Panc1 (cell line): ENCODE data around the gene CALCA. TPM values are rescaled to one million over a fixed set of nuclear protein-coding genes. Genes with fewer than 3 reads are reported as not detected.

Source experiments
- ATAC-seq: fragments of 200-7000 bp; cut with Tn5 transposase; 2 replicates; pipeline ENCODE4 v1.9.1; 2020; ENCODE audit warnings: mild to moderate bottlenecking, moderate library complexity
- BruUV-seq: library from RNA; stranded (reverse); fragments of 400-500 nt; replicated peaks from 2 replicates; lab custom pipeline; 2021; lab: Mats Ljungman, UMichigan
- CTCF ChIA-PET: fragments of 300-600 bp; sonication (Branson Sonifier 250); formaldehyde crosslinking; loops from one replicate; lab custom pipeline; 2022; ENCODE audit warnings: antibody characterized with exemption; lab: Charles Lee
- POLR2A ChIA-PET: fragments of 300-600 bp; sonication (Branson Sonifier 250); formaldehyde crosslinking; loops from one replicate; lab custom pipeline; 2022; ENCODE audit warnings: antibody characterized with exemption; lab: Charles Lee
- DNase-seq: peaks from one replicate; pipeline ENCODE4 v3.0.0-alpha.2; 2010; ENCODE audit warnings: low read depth, low spot score
- H3K27ac ChIP-seq: 2 replicates; pipeline ENCODE4 v1.5.1; 2011; ENCODE audit warnings: mild to moderate bottlenecking, low read length, inconsistent platforms
- H3K27me3 ChIP-seq: fragments of 200-500 bp; sonication (Bioruptor generic); 2 replicates; pipeline ENCODE4 v1.6.0; 2014; ENCODE audit warnings: low read length, inconsistent platforms; ENCODE audit not compliant: control insufficient read depth, insufficient read depth
- H3K36me3 ChIP-seq: fragments of 200-500 bp; sonication (Bioruptor generic); 2 replicates; pipeline ENCODE4 v1.5.1; 2014; ENCODE audit warnings: inconsistent platforms, mild to moderate bottlenecking, low read length, moderate library complexity; ENCODE audit not compliant: control insufficient read depth, insufficient read depth
- H3K4me1 ChIP-seq: 2 replicates; pipeline ENCODE4 v1.5.1; 2011; ENCODE audit warnings: inconsistent platforms, mild to moderate bottlenecking, low read length, moderate library complexity; ENCODE audit not compliant: control insufficient read depth, insufficient read depth
- H3K4me3 ChIP-seq, 2 experiments: 2 replicates each; pipeline ENCODE4 v1.5.1; 2011 to 2012; ENCODE audit warnings: low read depth in 2 of 2, low read length in 2 of 2, mild to moderate bottlenecking in 2 of 2, inconsistent platforms in 1 of 2, moderate library complexity in 1 of 2
- H3K9me3 ChIP-seq: fragments of 200-500 bp; sonication (Bioruptor generic); 2 replicates; pipeline ENCODE4 v1.5.1; 2014; ENCODE audit warnings: low read depth, mild to moderate bottlenecking, inconsistent platforms, low read length, moderate library complexity; ENCODE audit not compliant: control insufficient read depth, insufficient read depth
- POLR2AphosphoS5 ChIP-seq: IDR thresholded peaks from 2 replicates; pipeline ENCODE4 v1.6.1; 2012; ENCODE audit warnings: mild to moderate bottlenecking, low read depth, low read length, moderate library complexity
- SIN3A ChIP-seq: IDR thresholded peaks from 2 replicates; pipeline ENCODE4 v1.6.1; 2012; ENCODE audit warnings: low read depth, mild to moderate bottlenecking, low read length, moderate library complexity, borderline replicate concordance; ENCODE audit not compliant: insufficient read depth
- TCF7L2 ChIP-seq: IDR thresholded peaks from 2 replicates; pipeline ENCODE4 v1.6.1; 2011; ENCODE audit warnings: mild to moderate bottlenecking, low read depth, low read length, inconsistent platforms
- in situ Hi-C: cut with HindIII; loops from 2 replicates; pipeline ENCODE4 v1.10.0; 2016; ENCODE audit warnings: low sequenced_read_pairs, low pct_unique_long_range_greater_than_20kb
- intact Hi-C: fragments of 100-400 bp; cut with micrococcal nuclease; formaldehyde crosslinking; loops from one replicate; pipeline ENCODE4 v1.10.0; 2022; ENCODE audit not compliant: unreplicated experiment
- total RNA-seq: library from RNA; stranded (reverse); gene quantifications from one replicate; pipeline ENCODE4 v1.2.1, GENCODE V29; 2021; ENCODE audit not compliant: unreplicated experiment
- TF ChIP-seq, protein P1 (sequence below): fragments of 450-650 bp; IDR thresholded peaks from 2 replicates; pipeline ENCODE4 v1.5.1; 2017; ENCODE audit warnings: mild to moderate bottlenecking
- TF ChIP-seq, protein P2 (sequence below), 2 experiments: IDR thresholded peaks; 2 replicates each; pipeline ENCODE4 v1.6.1; 2011 to 2012; ENCODE audit warnings: low read depth in 2 of 2, control low read depth in 1 of 2, low read length in 1 of 2, mild to moderate bottlenecking in 1 of 2, moderate library complexity in 1 of 2; ENCODE audit not compliant: insufficient read depth in 1 of 2

The CALCA gene
- total RNA-seq, 1 experiment from 2014 or later: not detected

DNA sequence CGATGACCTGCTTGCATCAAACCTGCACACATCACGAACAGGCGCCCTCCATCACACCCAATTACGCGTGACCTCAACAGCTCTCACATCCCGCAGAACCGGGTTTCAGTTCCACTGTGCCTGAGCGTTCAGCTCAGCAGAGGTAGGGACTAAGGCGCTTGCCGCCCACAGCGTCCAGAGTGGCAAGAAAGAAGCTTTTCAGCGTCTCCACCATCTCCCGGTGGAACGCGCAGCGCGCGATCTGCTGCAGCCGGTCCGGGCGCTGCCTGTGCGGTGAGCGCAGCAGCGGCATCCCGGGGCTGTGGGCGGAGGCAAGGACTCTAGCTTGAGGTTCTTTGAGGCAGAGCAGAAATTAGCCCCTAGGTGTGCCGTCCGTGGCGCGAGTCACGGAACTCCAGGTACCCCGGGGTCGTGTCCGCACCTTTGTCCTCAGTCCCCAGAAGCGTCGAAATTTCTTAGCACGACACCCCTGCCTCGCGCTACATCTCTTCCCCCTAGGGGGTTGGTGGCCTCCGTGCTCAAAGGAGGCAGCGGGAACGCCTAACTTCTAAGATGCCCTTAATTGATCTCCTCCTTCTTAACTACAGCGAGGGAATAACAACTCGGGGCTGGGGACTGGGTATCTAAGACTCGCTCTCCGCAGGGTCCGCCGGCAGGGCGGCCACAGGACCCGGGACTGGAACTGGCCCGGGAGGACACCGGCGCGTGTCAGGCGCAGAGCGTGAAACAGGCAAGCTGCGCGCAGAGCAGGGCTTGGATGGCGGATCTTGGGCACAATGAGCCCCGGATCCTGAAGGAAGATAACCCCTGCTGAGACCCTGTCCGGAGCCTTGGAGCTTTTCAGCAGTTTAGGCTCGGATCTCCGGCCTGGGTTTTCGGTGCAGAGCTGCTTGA lies 1.7 kb upstream of the CALCA start:
- TF ChIP-seq, protein P1, sequence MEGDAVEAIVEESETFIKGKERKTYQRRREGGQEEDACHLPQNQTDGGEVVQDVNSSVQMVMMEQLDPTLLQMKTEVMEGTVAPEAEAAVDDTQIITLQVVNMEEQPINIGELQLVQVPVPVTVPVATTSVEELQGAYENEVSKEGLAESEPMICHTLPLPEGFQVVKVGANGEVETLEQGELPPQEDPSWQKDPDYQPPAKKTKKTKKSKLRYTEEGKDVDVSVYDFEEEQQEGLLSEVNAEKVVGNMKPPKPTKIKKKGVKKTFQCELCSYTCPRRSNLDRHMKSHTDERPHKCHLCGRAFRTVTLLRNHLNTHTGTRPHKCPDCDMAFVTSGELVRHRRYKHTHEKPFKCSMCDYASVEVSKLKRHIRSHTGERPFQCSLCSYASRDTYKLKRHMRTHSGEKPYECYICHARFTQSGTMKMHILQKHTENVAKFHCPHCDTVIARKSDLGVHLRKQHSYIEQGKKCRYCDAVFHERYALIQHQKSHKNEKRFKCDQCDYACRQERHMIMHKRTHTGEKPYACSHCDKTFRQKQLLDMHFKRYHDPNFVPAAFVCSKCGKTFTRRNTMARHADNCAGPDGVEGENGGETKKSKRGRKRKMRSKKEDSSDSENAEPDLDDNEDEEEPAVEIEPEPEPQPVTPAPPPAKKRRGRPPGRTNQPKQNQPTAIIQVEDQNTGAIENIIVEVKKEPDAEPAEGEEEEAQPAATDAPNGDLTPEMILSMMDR: no peak
- no peak for TF ChIP-seq POLR2AphosphoS5
- TF ChIP-seq, protein P2, sequence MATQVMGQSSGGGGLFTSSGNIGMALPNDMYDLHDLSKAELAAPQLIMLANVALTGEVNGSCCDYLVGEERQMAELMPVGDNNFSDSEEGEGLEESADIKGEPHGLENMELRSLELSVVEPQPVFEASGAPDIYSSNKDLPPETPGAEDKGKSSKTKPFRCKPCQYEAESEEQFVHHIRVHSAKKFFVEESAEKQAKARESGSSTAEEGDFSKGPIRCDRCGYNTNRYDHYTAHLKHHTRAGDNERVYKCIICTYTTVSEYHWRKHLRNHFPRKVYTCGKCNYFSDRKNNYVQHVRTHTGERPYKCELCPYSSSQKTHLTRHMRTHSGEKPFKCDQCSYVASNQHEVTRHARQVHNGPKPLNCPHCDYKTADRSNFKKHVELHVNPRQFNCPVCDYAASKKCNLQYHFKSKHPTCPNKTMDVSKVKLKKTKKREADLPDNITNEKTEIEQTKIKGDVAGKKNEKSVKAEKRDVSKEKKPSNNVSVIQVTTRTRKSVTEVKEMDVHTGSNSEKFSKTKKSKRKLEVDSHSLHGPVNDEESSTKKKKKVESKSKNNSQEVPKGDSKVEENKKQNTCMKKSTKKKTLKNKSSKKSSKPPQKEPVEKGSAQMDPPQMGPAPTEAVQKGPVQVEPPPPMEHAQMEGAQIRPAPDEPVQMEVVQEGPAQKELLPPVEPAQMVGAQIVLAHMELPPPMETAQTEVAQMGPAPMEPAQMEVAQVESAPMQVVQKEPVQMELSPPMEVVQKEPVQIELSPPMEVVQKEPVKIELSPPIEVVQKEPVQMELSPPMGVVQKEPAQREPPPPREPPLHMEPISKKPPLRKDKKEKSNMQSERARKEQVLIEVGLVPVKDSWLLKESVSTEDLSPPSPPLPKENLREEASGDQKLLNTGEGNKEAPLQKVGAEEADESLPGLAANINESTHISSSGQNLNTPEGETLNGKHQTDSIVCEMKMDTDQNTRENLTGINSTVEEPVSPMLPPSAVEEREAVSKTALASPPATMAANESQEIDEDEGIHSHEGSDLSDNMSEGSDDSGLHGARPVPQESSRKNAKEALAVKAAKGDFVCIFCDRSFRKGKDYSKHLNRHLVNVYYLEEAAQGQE (IDR thresholded peaks at IDR 0.05; ENCODE audit: insufficient read depth in 1 of 2, low read depth in 2 of 2, low read length in 1 of 2): no peak
- no peak for TF ChIP-seq TCF7L2
- no peak for TF ChIP-seq SIN3A
- Histone ChIP-seq H3K9me3 (no peaks in the 10 kb centered on the region), H3K4me1 (peaks cover 8% of the 10 kb centered on the region; the same call in 1 of the 2 replicates), H3K4me3 (peak overlapping the region in 1 of 2 experiments; percentile 24; a peak in 1 of 4 replicates), H3K27me3 (peaks cover 34% of the 10 kb centered on the region), H3K27ac (no peak overlapping the region), H3K36me3 (no peaks in the 10 kb centered on the region)
- intact Hi-C loops: loop anchor here (2.0 to 5.0 kb wide), 3 partner anchors 33 to 98 kb away; partner anchors contain the start of gene CALCB
- ATAC-seq (peak; percentile 44), DNase-seq (no peak)
- ChIA-PET CTCF (interaction anchor here (1.0 to 1.4 kb wide), 3 partner anchors 32 to 101 kb away, joined by 4 to 8 read pairs (median 7); no protein-coding TSS in a partner anchor), POLR2A (interaction anchor here (0.9 kb wide), 1 partner anchor 104 kb away, joined by 3 read pairs; no protein-coding TSS in a partner anchor)
- in situ Hi-C loops: no loop called here
- BruUV-seq: no TSS peak

- in situ Hi-C loops (no loop called here), intact Hi-C loops (loop anchor here (5.0 kb wide), 1 partner anchor 99 kb away; the partner anchor contains the start of gene CALCB)
- no peak overlapping the region for H3K4me3 ChIP-seq
- no peak overlapping the region for H3K27ac ChIP-seq
- TF ChIP-seq SIN3A (no peak), POLR2AphosphoS5 (no peak), TCF7L2 (no peak)
- TF ChIP-seq, protein P2 (IDR thresholded peaks at IDR 0.05; ENCODE audit: insufficient read depth in 1 of 2, low read depth in 2 of 2, low read length in 1 of 2): no peak
- TF ChIP-seq, protein P1: no peak
- no peaks in the 10 kb centered on the region for H3K9me3 ChIP-seq
- H3K4me1 ChIP-seq: peaks cover 8% of the 10 kb centered on the region; the same call in 1 of the 2 replicates
- no peak for ATAC-seq
- CTCF ChIA-PET: no interaction called here
- peaks cover 36% of the 10 kb centered on the region for H3K27me3 ChIP-seq
- no peaks in the 10 kb centered on the region for H3K36me3 ChIP-seq
- POLR2A ChIA-PET: interaction anchor here (0.9 kb wide), 1 partner anchor 105 kb away, joined by 3 read pairs; no protein-coding TSS in a partner anchor
- DNase-seq: no peak
- BruUV-seq: no TSS peak
These were observed 687 bp upstream of the CALCA start for GRCh38 chr11:14972581-14973495.
